Ishikawa (cell line): ENCODE measurements around the gene MLXIP.

Experiments used
- CEBPB ChIP-seq: IDR thresholded peaks from 2 replicates; pipeline ENCODE4 v1.6.1; 2012
- CREB1 ChIP-seq: IDR thresholded peaks from 2 replicates; pipeline ENCODE4 v1.6.1; 2012; ENCODE audit warnings: low read depth
- EGR1 ChIP-seq: IDR thresholded peaks from 2 replicates; pipeline ENCODE4 v1.6.1; 2012
- EP300 ChIP-seq: IDR thresholded peaks from 2 replicates; pipeline ENCODE4 v1.6.1; 2012; ENCODE audit warnings: borderline replicate concordance
- FOXM1 ChIP-seq: IDR thresholded peaks from 2 replicates; pipeline ENCODE4 v1.6.1; 2012; ENCODE audit warnings: low read depth, borderline replicate concordance
- NFIC ChIP-seq: IDR thresholded peaks from 2 replicates; pipeline ENCODE4 v1.6.1; 2012
- RAD21 ChIP-seq: IDR thresholded peaks from 2 replicates; pipeline ENCODE4 v1.6.1; 2012; ENCODE audit warnings: low read depth
- REST ChIP-seq: IDR thresholded peaks from 2 replicates; pipeline ENCODE4 v1.6.1; 2012; ENCODE audit warnings: low read depth, mild to moderate bottlenecking
- TAF1 ChIP-seq: IDR thresholded peaks from 2 replicates; pipeline ENCODE4 v1.6.1; 2012; ENCODE audit warnings: low read depth, mild to moderate bottlenecking
- TCF12 ChIP-seq: IDR thresholded peaks from 2 replicates; pipeline ENCODE4 v1.6.1; 2012; ENCODE audit warnings: low read depth
- TEAD4 ChIP-seq: IDR thresholded peaks from 2 replicates; pipeline ENCODE4 v1.6.1; 2012
- USF1 ChIP-seq: IDR thresholded peaks from 2 replicates; pipeline ENCODE4 v1.6.1; 2012
- YY1 ChIP-seq: IDR thresholded peaks from 2 replicates; pipeline ENCODE4 v1.6.1; 2012; ENCODE audit warnings: low read depth
- ZBTB7A ChIP-seq: IDR thresholded peaks from 2 replicates; pipeline ENCODE4 v1.6.1; 2012; ENCODE audit warnings: low read depth

- TF ChIP-seq REST: no peak
- TF ChIP-seq CREB1: no peak
- TF ChIP-seq EP300: no peak
- TF ChIP-seq NFIC: peak; percentile 50; the same call in 1 of the 2 replicates
- TF ChIP-seq CEBPB: no peak
- no peak for TF ChIP-seq YY1
- no peak for TF ChIP-seq FOXM1
- no peak for TF ChIP-seq USF1
- no peak for TF ChIP-seq RAD21
- TF ChIP-seq ZBTB7A: no peak
- no peak for TF ChIP-seq TAF1
- no peak for TF ChIP-seq TEAD4
- TF ChIP-seq TCF12: no peak
- no peak for TF ChIP-seq EGR1
Observed at GRCh38 chr12:122072031-122072970, 6.3 kb upstream of the MLXIP start.
